Suppressor macrophage treated with lipopolysaccharide for 1 hour (primary cell): ENCODE results near the gene VPS13C.
"Not testable (repeated sequence)": the region's sequence is repeated elsewhere in the genome, so short reads cannot be mapped to it uniquely, and the experiment has no call there.

Source experiments
- DNase-seq, 3 donors: peaks; one replicate each; pipeline ENCODE4 v3.0.0-alpha.2; 2020 to 2022

The VPS13C gene

GRCh38 chr15:62047282-62047827 is 12.9 kb downstream of the VPS13C start:
- peak in 1 of 3 donors; percentile 39 for DNase-seq

GRCh38 chr15:62046078-62046743 is 14.0 kb downstream of the VPS13C start:
- DNase-seq, result peak; percentile 20 to 60 (median 51)

- peak in 1 of 3 donors; percentile 26 for DNase-seq
These were observed 24.9 kb downstream of the VPS13C start for GRCh38 chr15:62035256-62035924.

- DNase-seq, result no peak
These were observed 32.3 kb downstream of the VPS13C start for GRCh38 chr15:62027916-62028315.

GRCh38 chr15:62027263-62027565 is 33.0 kb downstream of the VPS13C start:
- DNase-seq, result no peak

GRCh38 chr15:62026487-62027262 is 33.6 kb downstream of the VPS13C start:
- DNase-seq, result peak; percentile 11 to 54 (median 42)

- peak in 2 of 3 donors; percentile 27 to 37 for DNase-seq
These were observed 38.2 kb downstream of the VPS13C start for GRCh38 chr15:62021991-62022600.

GRCh38 chr15:62020576-62021160 is 39.6 kb downstream of the VPS13C start:
- DNase-seq, result peak in 2 of 3 donors; percentile 24 to 29

- DNase-seq, result not testable (repeated sequence)
These were observed 54.9 kb downstream of the VPS13C start for GRCh38 chr15:62005354-62005753.

- DNase-seq, result no peak
These were observed 62.5 kb downstream of the VPS13C start for GRCh38 chr15:61997786-61998185.

GRCh38 chr15:61996056-61996635 is 64.1 kb downstream of the VPS13C start:
- DNase-seq, result no peak

- DNase-seq, result no peak
These were observed 66.0 kb downstream of the VPS13C start for GRCh38 chr15:61994216-61994615.

GRCh38 chr15:61992518-61992917 is 67.7 kb downstream of the VPS13C start:
- no peak for DNase-seq

GRCh38 chr15:61989667-61990066 is 70.6 kb downstream of the VPS13C start:
- DNase-seq, result no peak

GRCh38 chr15:61987824-61988223 is 72.4 kb downstream of the VPS13C start:
- DNase-seq, result no peak

GRCh38 chr15:61983081-61983480 is 77.2 kb downstream of the VPS13C start:
- no peak for DNase-seq

GRCh38 chr15:61978225-61978624 is 82.0 kb downstream of the VPS13C start:
- DNase-seq, result no peak

GRCh38 chr15:61974759-61975158 is 85.5 kb downstream of the VPS13C start:
- DNase-seq, result no peak

- no peak for DNase-seq
These were observed 86.1 kb downstream of the VPS13C start for GRCh38 chr15:61974118-61974517.

- no peak for DNase-seq
These were observed 108.3 kb downstream of the VPS13C start for GRCh38 chr15:61951949-61952348.

- no peak for DNase-seq
These were observed 113.5 kb downstream of the VPS13C start for GRCh38 chr15:61946778-61947177.

- no peak for DNase-seq
These were observed 116.3 kb downstream of the VPS13C start for GRCh38 chr15:61943992-61944391.
